Transverse colon (tissue), 4 donors: ENCODE measurements around the gene SRI.
A peak's percentile ranks its signal among the peaks of the same experiment; 100 is the strongest.

Experiments used
- CTCF ChIP-seq, 5 experiments: fragments of 200-600 bp in 3 of 5; fragments of 450-650 bp in 2 of 5; sonication (generic) in 3 of 5; IDR thresholded peaks; 1 replicate in 2 of 5; 2 replicates in 3 of 5; pipeline ENCODE4 v1.5.1; 2016 to 2017; ENCODE audit warnings: antibody characterized with exemption in 5 of 5, inconsistent platforms in 3 of 5, mild to moderate bottlenecking in 2 of 5, moderate library complexity in 1 of 5
- EP300 ChIP-seq: sonication (generic); formaldehyde crosslinking; IDR thresholded peaks from one replicate; pipeline ENCODE4 v1.6.1; 2017; ENCODE audit warnings: antibody characterized with exemption, low read depth
- POLR2A ChIP-seq: fragments of 450-650 bp; IDR thresholded peaks from one replicate; pipeline ENCODE4 v1.6.1; 2016; ENCODE audit warnings: antibody characterized with exemption, mild to moderate bottlenecking, moderate library complexity
- POLR2AphosphoS5 ChIP-seq, 3 donors: sonication (generic); formaldehyde crosslinking; IDR thresholded peaks; one replicate each; pipeline ENCODE4 v1.6.1; 2016; ENCODE audit warnings: antibody characterized with exemption in 3 of 3

GRCh38 chr7:88230646-88231045 is 10.8 kb upstream of the SRI start:
- no peak for TF ChIP-seq CTCF (IDR thresholded peaks at IDR 0.05)
- peak; percentile 32 for TF ChIP-seq POLR2A
- peak in 1 of 3 donors; percentile 47 for TF ChIP-seq POLR2AphosphoS5 (IDR thresholded peaks at IDR 0.05)
- TF ChIP-seq EP300 = peak; percentile 42
